Heart left ventricle (tissue), 16 donors: ENCODE data around the gene KATNA1. TPM values are rescaled to one million over a fixed set of nuclear protein-coding genes. Genes with fewer than 3 reads are reported as not detected.
A peak's percentile ranks its signal among the peaks of the same experiment; 100 is the strongest.

Experiments used
- ATAC-seq, 4 donors: fragments of 200-7000 bp; cut with Tn5 transposase; one replicate each; pipeline ENCODE4 v1.9.1; 2020 to 2022; ENCODE audit warnings: moderate library complexity in 4 of 4, mild to moderate bottlenecking in 3 of 4, moderate number of reproducible peaks in 1 of 4
- DNase-seq, 5 donors: peaks; one replicate each; pipeline ENCODE4 v3.0.0-alpha.2; 2020
- H3K27ac ChIP-seq, 12 donors: fragments of 200-600 bp; sonication (generic) in 4 of 12; one replicate each; pipeline versions ENCODE4 v1.5.0 to v1.8.0; 2016 to 2022; ENCODE audit warnings: mild to moderate bottlenecking in 2 of 12
- H3K27me3 ChIP-seq, 9 donors: fragments of 200-600 bp; sonication (generic) in 2 of 9; one replicate each; pipeline versions ENCODE4 v1.5.1 to v1.8.0; 2016 to 2022; ENCODE audit warnings: mild to moderate bottlenecking in 3 of 9
- H3K36me3 ChIP-seq, 9 donors: fragments of 200-600 bp; sonication (generic) in 2 of 9; one replicate each; pipeline versions ENCODE4 v1.5.0 to v1.8.0; 2018 to 2022; ENCODE audit warnings: mild to moderate bottlenecking in 2 of 9
- H3K4me1 ChIP-seq, 12 donors: fragments of 200-600 bp; sonication (generic) in 4 of 12; one replicate each; pipeline versions ENCODE4 v1.5.0 to v1.8.0; 2016 to 2022; ENCODE audit warnings: mild to moderate bottlenecking in 3 of 12
- H3K4me3 ChIP-seq, 12 donors: fragments of 200-600 bp; sonication (generic) in 4 of 12; one replicate each; pipeline versions ENCODE4 v1.5.0 to v1.8.0; 2017 to 2022; ENCODE audit warnings: mild to moderate bottlenecking in 9 of 12, moderate library complexity in 4 of 12
- H3K9me3 ChIP-seq, 12 donors: fragments of 200-600 bp; sonication (generic) in 4 of 12; one replicate each; pipeline versions ENCODE4 v1.5.0 to v1.8.0; 2016 to 2022; ENCODE audit warnings: mild to moderate bottlenecking in 1 of 12
- POLR2A ChIP-seq, 2 donors: fragments of 450-650 bp; IDR thresholded peaks; one replicate each; pipeline ENCODE4 v1.6.1; 2017; ENCODE audit warnings: antibody characterized with exemption in 2 of 2, mild to moderate bottlenecking in 2 of 2, moderate library complexity in 2 of 2
- WGBS, 4 donors: extraction: QIAGEN DNeasy Blood & Tissue Kit in 2 of 4; methylation state at CpG; one replicate each; pipeline versions ENCODE4 v1.1.5 to v1.1.7; 2013 to 2018; 5-methylcytosine and 5-hydroxymethylcytosine counted together
- intact Hi-C, 10 donors: fragments of 100-400 bp; cut with DNase I; formaldehyde crosslinking; loops; one replicate each; pipeline versions ENCODE4 v1.11.1 to v1.14.2; 2022
- polyA plus RNA-seq, 2 donors: library from polyadenylated mRNA; stranded (reverse); fragments of 200-250 nt; gene quantifications; one replicate each; pipeline ENCODE4 v1.2.3, GENCODE V29; 2013
- total RNA-seq, 9 donors: library from RNA; depleted of rRNA in 2 of 9; stranded (reverse); fragments of >200 nt in 2 of 9; fragmentation: NEBNext Ultra II Directional in 3 of 9; extraction: Animal tissue kit (Norgen Biotek cat#: 25700) in 3 of 9; gene quantifications; one replicate each; pipeline versions ENCODE4 v1.1.0 to v1.2.4, GENCODE V29; 2016 to 2023
- TF ChIP-seq, protein P1 (sequence below), 12 donors: fragments of 200-600 bp; sonication (generic) in 4 of 12; IDR thresholded peaks; one replicate each; pipeline versions ENCODE4 v1.5.0 to v1.8.0; 2018 to 2022; ENCODE audit warnings: antibody characterized with exemption in 12 of 12, mild to moderate bottlenecking in 5 of 12
- donor health status: ischemic (EF 13 %, LVEDD 7.1; RV severe dilation, severe dysfunction).
- donor health status: healthy with polysubstance abuse.
- donor health status: DM: no; HTN: yes; CAD: no.
- donor health status: DM: no; HTN: no; CAD: no.
- donor health status: ischemic (EF 25% LVEDD 6.9; RV normal size, moderate dysfunction).
- donor health status: ischemic (EF 25% LVEDD 5.7; RV mildly dilated, moderate dysfunction).
- donor health status: healthy.
- donor health status: DM: yes; HTN: yes; CAD: no.
- donor health status: ischemic (EF 35%, LVEDD 5.7; RV mildly dilated, moderate dysfunction).
- donor health status: nonischemic (EF 11% LVEDD 7.7; RV severe dilation, severe dysfunction).
- donor health status: DM: yes; HTN: yes; CAD: no.
- donor health status: PGD.
- donor health status: ischemic (EF 29% LVEDD 5.4; RV normal size, mild dysfunction).
- donor health status: nonischemic (EF 23%, LVEDD 6.1; RV moderate dilation, normal function).

Gene KATNA1
- total and polyA plus RNA-seq, 11 donors: 5.6 to 19.3 (median 12.6) TPM

DNA sequence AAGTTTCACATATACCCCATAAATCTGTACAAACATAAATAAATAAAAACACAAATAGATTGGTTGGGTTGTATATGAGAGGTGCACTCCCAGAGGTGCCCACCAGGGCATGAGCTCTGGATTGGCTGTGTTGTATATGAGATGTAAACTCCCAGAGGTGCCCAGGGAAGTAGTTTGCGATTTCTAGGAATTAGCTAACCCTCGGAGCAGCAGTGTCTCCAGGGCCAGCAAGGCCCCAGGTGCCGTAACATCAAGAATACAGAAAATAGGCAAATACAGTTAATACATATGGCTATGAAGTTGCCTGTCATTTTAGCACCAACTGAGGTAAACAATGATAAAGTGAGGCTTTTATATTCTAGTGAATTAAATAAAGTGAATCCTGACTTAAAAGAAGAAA is 87.8 kb downstream of the KATNA1 start:
- DNase-seq (no peak), ATAC-seq (no peak)
- WGBS, 4 donors: 60 to 69% (median 66%) methylated on average over 3 of the region's 3 CpGs
- Histone ChIP-seq H3K27me3 (no peaks in the 10 kb centered on the region), H3K9me3 (no peaks in the 10 kb centered on the region), H3K27ac (no peak overlapping the region), H3K4me3 (no peak overlapping the region), H3K4me1 (peaks cover 0 to 9% (median 4%) of the 10 kb centered on the region in 12 donors), H3K36me3 (no peaks in the 10 kb centered on the region)
- TF ChIP-seq POLR2A (IDR thresholded peaks at IDR 0.05): no peak
- TF ChIP-seq, protein P1, sequence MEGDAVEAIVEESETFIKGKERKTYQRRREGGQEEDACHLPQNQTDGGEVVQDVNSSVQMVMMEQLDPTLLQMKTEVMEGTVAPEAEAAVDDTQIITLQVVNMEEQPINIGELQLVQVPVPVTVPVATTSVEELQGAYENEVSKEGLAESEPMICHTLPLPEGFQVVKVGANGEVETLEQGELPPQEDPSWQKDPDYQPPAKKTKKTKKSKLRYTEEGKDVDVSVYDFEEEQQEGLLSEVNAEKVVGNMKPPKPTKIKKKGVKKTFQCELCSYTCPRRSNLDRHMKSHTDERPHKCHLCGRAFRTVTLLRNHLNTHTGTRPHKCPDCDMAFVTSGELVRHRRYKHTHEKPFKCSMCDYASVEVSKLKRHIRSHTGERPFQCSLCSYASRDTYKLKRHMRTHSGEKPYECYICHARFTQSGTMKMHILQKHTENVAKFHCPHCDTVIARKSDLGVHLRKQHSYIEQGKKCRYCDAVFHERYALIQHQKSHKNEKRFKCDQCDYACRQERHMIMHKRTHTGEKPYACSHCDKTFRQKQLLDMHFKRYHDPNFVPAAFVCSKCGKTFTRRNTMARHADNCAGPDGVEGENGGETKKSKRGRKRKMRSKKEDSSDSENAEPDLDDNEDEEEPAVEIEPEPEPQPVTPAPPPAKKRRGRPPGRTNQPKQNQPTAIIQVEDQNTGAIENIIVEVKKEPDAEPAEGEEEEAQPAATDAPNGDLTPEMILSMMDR (IDR thresholded peaks at IDR 0.05): peak in 7 of 12 donors; percentile 7 to 44 (median 26)
- intact Hi-C loops: loop anchor here in 4 of 10 donors (10.0 kb wide), 3 partner anchors 84 to 364 kb away; partner anchors contain the start of genes RAET1G (in 2 of the 4), KATNA1 (in 1 of the 4) and LRP11 (in 1 of the 4)

DNA sequence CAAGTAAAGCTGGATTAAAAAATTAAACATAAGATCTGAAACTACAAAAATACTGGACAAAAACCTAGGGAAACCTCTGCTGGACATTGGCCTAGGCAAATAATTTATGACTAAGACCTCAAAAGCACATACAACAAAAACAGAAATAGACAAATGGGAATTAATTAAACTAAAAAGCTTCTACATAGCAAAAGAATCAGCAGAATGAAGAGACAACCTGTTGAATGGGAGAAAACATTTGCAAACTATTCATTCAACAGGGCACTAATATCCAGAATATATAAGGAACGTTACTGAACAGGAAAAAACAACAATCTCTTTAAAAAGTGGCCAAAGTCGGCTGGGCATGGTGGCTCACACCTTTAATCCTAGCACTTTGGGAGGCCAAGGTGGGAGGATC is 89.1 kb downstream of the KATNA1 start:
- no peaks in the 10 kb centered on the region for H3K9me3 ChIP-seq
- H3K4me1 ChIP-seq: no peaks in the 10 kb centered on the region
- peaks cover 0 to 4% (median 0%) of the 10 kb centered on the region in 9 donors for H3K27me3 ChIP-seq
- no peak overlapping the region for H3K27ac ChIP-seq
- DNase-seq (no peak), ATAC-seq (no peak)
- TF ChIP-seq, protein P1 (IDR thresholded peaks at IDR 0.05): no peak
- 55 to 76% (median 63%) methylated on average over 2 of the region's 2 CpGs for WGBS, 4 donors
- no peaks in the 10 kb centered on the region for H3K36me3 ChIP-seq
- H3K4me3 ChIP-seq: no peak overlapping the region
- intact Hi-C loops: no loop called here

DNA sequence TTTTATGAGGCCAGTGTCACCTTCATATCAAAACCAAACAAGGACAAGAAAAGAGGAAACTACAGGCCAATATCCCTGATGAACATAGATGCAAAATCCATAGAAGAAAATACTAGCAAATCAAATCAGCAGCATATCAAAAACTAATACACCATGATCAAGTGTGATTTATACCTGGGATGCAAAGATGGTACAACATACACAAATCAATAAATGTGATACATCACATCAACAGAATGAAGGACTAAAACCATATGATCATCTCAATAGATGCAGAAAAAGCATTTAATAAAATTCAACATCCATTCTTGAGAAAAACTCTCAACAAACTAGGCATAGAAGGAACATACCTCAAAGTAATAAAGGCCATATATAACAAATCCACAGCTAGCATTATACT is 90.5 kb downstream of the KATNA1 start:
- no peak for ATAC-seq
- Histone ChIP-seq H3K4me3 (no peak overlapping the region), H3K9me3 (no peaks in the 10 kb centered on the region), H3K27me3 (peaks cover 0 to 14% (median 0%) of the 10 kb centered on the region in 9 donors), H3K36me3 (no peaks in the 10 kb centered on the region), H3K4me1 (no peaks in the 10 kb centered on the region), H3K27ac (no peak overlapping the region)
- TF ChIP-seq, protein P1 (IDR thresholded peaks at IDR 0.05): no peak
- TF ChIP-seq POLR2A (IDR thresholded peaks at IDR 0.05): no peak
- intact Hi-C loops: no loop called here
- no peak for DNase-seq

DNA sequence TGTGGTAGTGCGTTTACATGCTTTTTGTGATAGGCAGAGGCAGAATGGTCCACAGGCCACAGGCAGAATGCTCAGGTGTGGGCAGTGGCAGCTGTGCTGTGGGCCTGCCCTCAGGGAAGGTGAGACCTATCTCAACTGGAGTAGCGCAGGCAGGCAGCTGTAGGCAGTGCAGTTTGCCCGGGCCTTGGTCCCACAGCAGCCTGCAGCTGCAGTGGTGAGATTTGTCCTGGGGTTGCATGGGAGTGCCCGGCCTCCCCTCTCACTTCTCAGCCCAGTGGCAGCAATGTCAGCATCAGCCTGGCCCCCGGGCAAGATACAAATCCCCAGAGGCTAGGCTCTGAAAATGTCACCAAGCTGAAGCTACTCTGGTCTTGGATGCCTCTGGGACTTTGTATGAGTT is 96.6 kb downstream of the KATNA1 start:
- Histone ChIP-seq H3K9me3 (no peaks in the 10 kb centered on the region), H3K4me3 (no peak overlapping the region), H3K36me3 (no peaks in the 10 kb centered on the region), H3K27me3 (peaks cover 0 to 16% (median 0%) of the 10 kb centered on the region in 9 donors), H3K4me1 (no peaks in the 10 kb centered on the region), H3K27ac (no peak overlapping the region)
- DNase-seq: no peak
- WGBS, 4 donors: 66 to 79% (median 69%) methylated on average over 3 to 5 of the region's 5 CpGs
- intact Hi-C loops: no loop called here
- peak in 1 of 4 donors; percentile 24 for ATAC-seq
- TF ChIP-seq, protein P1 (IDR thresholded peaks at IDR 0.05): no peak
- no peak for TF ChIP-seq POLR2A (IDR thresholded peaks at IDR 0.05)
